ENCODE data around the gene NRIP3.
A peak's percentile ranks its signal among the peaks of the same experiment; 100 is the strongest.

NRIP3 gene

DNA sequence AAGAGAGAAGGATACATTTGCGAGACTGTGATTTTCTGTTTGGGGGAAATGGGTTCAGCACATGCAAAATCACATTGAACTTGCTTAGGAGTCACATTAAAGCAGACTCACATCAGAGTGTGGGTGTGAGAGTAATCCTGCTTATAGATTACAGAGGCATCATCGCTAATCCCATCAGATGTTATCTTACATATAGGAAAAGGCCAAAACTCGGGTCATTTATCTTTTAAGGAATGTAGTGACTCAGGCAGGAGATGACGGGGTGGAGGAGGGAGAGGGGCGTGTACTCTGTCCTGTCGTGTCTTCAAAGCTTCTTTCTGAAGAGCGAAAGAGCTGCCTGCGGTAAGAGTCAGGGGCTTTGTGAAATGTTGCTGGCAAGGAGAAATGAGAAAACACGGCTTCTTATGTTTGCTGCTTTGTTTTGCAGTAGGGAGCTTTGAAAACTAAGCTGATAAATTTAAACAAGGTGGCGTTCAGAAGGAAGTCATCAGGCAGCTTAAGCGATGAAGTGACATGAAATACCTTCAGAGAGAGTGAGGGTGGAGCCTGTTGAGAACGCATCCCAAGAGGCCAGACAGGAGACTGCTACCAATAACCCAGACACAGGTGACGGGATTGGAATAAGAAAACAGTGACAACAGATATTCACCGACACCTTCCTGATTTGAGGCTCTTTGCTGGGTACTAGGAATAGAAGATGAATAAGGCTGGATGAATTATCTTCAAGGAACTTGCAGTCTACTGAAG is 68.9 kb downstream of the NRIP3 start:
- H3K9me3 Mint-ChIP-seq: no peaks in the 10 kb centered on the region
- H3K4me3 Mint-ChIP-seq: peak overlapping the region; percentile 56
- no peaks in the 10 kb centered on the region for H3K36me3 Mint-ChIP-seq
- no peak overlapping the region for H3K27ac Mint-ChIP-seq
- H3K4me1 Mint-ChIP-seq: peaks cover 8% of the 10 kb centered on the region
- no peaks in the 10 kb centered on the region for H3K27me3 Mint-ChIP-seq

DNA sequence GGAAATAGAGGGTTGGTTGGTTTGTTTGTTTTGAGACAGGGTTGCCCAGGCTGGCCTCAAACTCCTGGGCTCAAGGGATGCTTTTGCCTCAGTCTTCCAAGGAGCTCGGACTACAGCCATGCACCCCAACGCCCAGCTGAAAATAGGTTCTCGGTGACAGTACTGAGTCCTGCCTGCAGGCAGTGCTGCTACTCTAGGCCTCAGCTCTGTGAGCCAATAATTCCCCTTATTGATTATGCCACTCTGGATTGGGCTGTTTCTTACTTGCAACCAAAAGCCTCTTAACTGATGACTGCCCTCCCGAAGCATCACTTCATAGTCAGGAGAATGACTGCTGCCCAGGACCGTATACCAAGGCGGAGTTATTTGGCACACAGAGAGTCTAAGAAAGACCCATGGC is 69.9 kb downstream of the NRIP3 start:
- no peaks in the 10 kb centered on the region for H3K9me3 Mint-ChIP-seq
- peaks cover 8% of the 10 kb centered on the region for H3K4me1 Mint-ChIP-seq
- H3K27ac Mint-ChIP-seq: no peak overlapping the region
- no peak overlapping the region for H3K4me3 Mint-ChIP-seq
- H3K27me3 Mint-ChIP-seq: no peaks in the 10 kb centered on the region
- no peaks in the 10 kb centered on the region for H3K36me3 Mint-ChIP-seq

DNA sequence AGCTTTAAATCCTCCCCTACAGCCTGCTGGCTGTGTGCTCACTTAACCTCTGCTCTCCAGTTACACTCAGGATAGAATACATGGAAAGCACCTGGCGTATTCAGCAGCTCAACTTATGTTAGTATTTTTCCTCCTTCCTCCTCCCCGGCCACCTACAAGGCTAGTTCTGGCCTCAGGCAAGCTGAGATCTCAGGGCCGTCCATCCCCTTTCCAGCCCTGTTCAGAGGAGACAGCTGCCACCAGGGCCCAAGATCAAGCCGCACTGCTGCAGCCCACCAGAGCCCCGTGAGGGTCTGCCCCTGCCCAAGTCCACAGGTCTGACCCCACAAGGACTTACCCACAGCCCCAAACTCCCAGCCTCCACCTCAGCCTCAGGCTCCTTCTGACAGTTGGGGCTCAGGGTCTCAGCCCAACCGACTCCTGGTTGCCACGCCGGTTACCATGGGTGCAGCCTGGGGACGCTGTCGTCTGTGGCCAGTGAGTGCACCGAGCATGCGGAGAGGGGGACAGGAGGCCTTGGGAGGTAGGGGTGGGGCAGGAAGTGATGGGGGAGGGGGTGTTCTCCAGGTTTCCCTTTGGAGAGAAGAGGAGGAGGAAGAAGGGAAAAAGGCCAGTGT is 71.1 kb downstream of the NRIP3 start, which contains the start of gene C11orf16:
C11orf16 (minus strand) TSS at position 384 of the 617 bp plus-strand sequence. CDS start 639 bp downstream, outside the sequence.
- Mint-ChIP-seq H3K36me3 (no peaks in the 10 kb centered on the region), H3K4me1 (peaks cover 8% of the 10 kb centered on the region), H3K27ac (no peak within 1 kb of the TSS), H3K27me3 (no peaks in the 10 kb centered on the region), H3K4me3 (no peak within 1 kb of the TSS), H3K9me3 (no peaks in the 10 kb centered on the region)

Data from activated naive CD4-positive, alpha-beta T cell treated with anti-CD3 and anti-CD28 coated beads, Interleukin-2, amount 50 U/mL, for 24 hours (primary cell).